Measurements from ENCODE around the gene HECTD2. TPM values are rescaled to one million over a fixed set of nuclear protein-coding genes. Genes with fewer than 3 reads are reported as not detected.
A peak's percentile ranks its signal among the peaks of the same experiment; 100 is the strongest.

HECTD2 gene
- total and polyA plus RNA-seq, 9 donors, result 8.4 to 22.3 (median 20.2) TPM

- intact Hi-C loops (cut with DNase I), result no loop called here
- no peak for TF ChIP-seq EP300 (IDR thresholded peaks at IDR 0.05)
- no peak for TF ChIP-seq POLR2A (IDR thresholded peaks at IDR 0.05)
- no peak for TF ChIP-seq CTCF (IDR thresholded peaks at IDR 0.05)
- H3K4me1 ChIP-seq (ENCODE audit: insufficient read depth), result peaks cover 14% of the 10 kb centered on the region
- H3K36me3 ChIP-seq, result no peaks in the 10 kb centered on the region
- no peaks in the 10 kb centered on the region for H3K27me3 ChIP-seq
- H3K4me3 ChIP-seq, result no peak overlapping the region
- H3K9me3 ChIP-seq, result no peaks in the 10 kb centered on the region
- peak; percentile 46 to 72 (median 63) for DNase-seq
- H3K27ac ChIP-seq, result no peak overlapping the region
- WGBS, 3 donors, result 11 to 19% (median 17%) methylated on average over 4 of the region's 4 CpGs
Observed at GRCh38 chr10:91536111-91536510, 126.0 kb downstream of the HECTD2 start.

GRCh38 chr10:91536733-91537132 lies 126.6 kb downstream of the HECTD2 start:
- Histone ChIP-seq H3K9me3 (no peaks in the 10 kb centered on the region), H3K27me3 (no peaks in the 10 kb centered on the region), H3K27ac (no peak overlapping the region), H3K4me1 (ENCODE audit: insufficient read depth) (peaks cover 14% of the 10 kb centered on the region), H3K4me3 (no peak overlapping the region), H3K36me3 (no peaks in the 10 kb centered on the region)
- no peak for TF ChIP-seq EP300 (IDR thresholded peaks at IDR 0.05)
- intact Hi-C loops (cut with DNase I), result no loop called here
- WGBS, 3 donors, result 15 to 27% (median 25%) methylated on average over 2 of the region's 2 CpGs
- DNase-seq, result no peak

- WGBS, 3 donors, result 91 to 95% (median 93%) methylated on average over 4 of the region's 4 CpGs
- no peaks in the 10 kb centered on the region for H3K9me3 ChIP-seq
- H3K27ac ChIP-seq, result no peak overlapping the region
- H3K27me3 ChIP-seq, result no peaks in the 10 kb centered on the region
- H3K4me1 ChIP-seq (ENCODE audit: insufficient read depth), result peaks cover 17% of the 10 kb centered on the region
- no peak for DNase-seq
- H3K4me3 ChIP-seq, result no peak overlapping the region
- H3K36me3 ChIP-seq, result no peaks in the 10 kb centered on the region
- no peak for TF ChIP-seq EP300 (IDR thresholded peaks at IDR 0.05)
- TF ChIP-seq CTCF (IDR thresholded peaks at IDR 0.05), result no peak
- no peak for TF ChIP-seq POLR2A (IDR thresholded peaks at IDR 0.05)
- intact Hi-C loops (cut with DNase I), result no loop called here
Observed at GRCh38 chr10:91537614-91538383, 127.7 kb downstream of the HECTD2 start.

- 90 to 92% (median 90%) methylated on average over 5 of the region's 5 CpGs for WGBS, 3 donors
- intact Hi-C loops (cut with DNase I), result no loop called here
- H3K36me3 ChIP-seq, result no peaks in the 10 kb centered on the region
- no peak for DNase-seq
- peaks cover 17% of the 10 kb centered on the region for H3K4me1 ChIP-seq (ENCODE audit: insufficient read depth)
- no peak overlapping the region for H3K4me3 ChIP-seq
- H3K27ac ChIP-seq, result no peak overlapping the region
- TF ChIP-seq EP300 (IDR thresholded peaks at IDR 0.05) (no peak), POLR2A (IDR thresholded peaks at IDR 0.05) (no peak), CTCF (IDR thresholded peaks at IDR 0.05) (no peak)
- H3K27me3 ChIP-seq, result no peaks in the 10 kb centered on the region
- no peaks in the 10 kb centered on the region for H3K9me3 ChIP-seq
Observed at GRCh38 chr10:91539930-91540329, 129.8 kb downstream of the HECTD2 start.

GRCh38 chr10:91540733-91541132 lies 130.6 kb downstream of the HECTD2 start:
- DNase-seq, result no peak
- no peak overlapping the region for H3K27ac ChIP-seq
- no peak overlapping the region for H3K4me3 ChIP-seq
- no peaks in the 10 kb centered on the region for H3K27me3 ChIP-seq
- TF ChIP-seq EP300 (IDR thresholded peaks at IDR 0.05), result no peak
- TF ChIP-seq POLR2A (IDR thresholded peaks at IDR 0.05), result no peak
- TF ChIP-seq CTCF (IDR thresholded peaks at IDR 0.05), result no peak
- no peaks in the 10 kb centered on the region for H3K9me3 ChIP-seq
- 85 to 96% (median 91%) methylated on average over 6 of the region's 6 CpGs for WGBS, 3 donors
- no peaks in the 10 kb centered on the region for H3K36me3 ChIP-seq
- intact Hi-C loops (cut with DNase I), result no loop called here
- H3K4me1 ChIP-seq (ENCODE audit: insufficient read depth), result peaks cover 17% of the 10 kb centered on the region
